SJSA1 (cell line): ENCODE data around the gene GNAQ. TPM values are rescaled to one million over a fixed set of nuclear protein-coding genes. Genes with fewer than 3 reads are reported as not detected.
"Not testable (repeated sequence)": the region's sequence is repeated elsewhere in the genome, so short reads cannot be mapped to it uniquely, and the experiment has no call there.

Source experiments
- DNase-seq, 2 experiments: peaks; one replicate each; pipeline ENCODE4 v3.0.0-alpha.2; 2015 to 2020; ENCODE audit warnings: low spot score in 2 of 2, low read depth in 1 of 2
- H3K27ac ChIP-seq: fragments of 250-450 bp; sonication (Bioruptor Pico); 2 replicates; pipeline ENCODE4 v1.5.1; 2020; ENCODE audit warnings: mild to moderate bottlenecking, moderate library complexity
- H3K27me3 ChIP-seq: fragments of 250-450 bp; sonication (Bioruptor Pico); replicated peaks from 2 replicates; pipeline ENCODE4 v1.5.1; 2020; ENCODE audit warnings: mild to moderate bottlenecking, moderate library complexity
- H3K36me3 ChIP-seq: fragments of 250-450 bp; sonication (Bioruptor Pico); 2 replicates; pipeline ENCODE4 v1.5.1; 2020; ENCODE audit warnings: mild to moderate bottlenecking
- H3K4me1 ChIP-seq: fragments of 250-450 bp; sonication (Bioruptor Pico); replicated peaks from 2 replicates; pipeline ENCODE4 v1.6.1; 2021; ENCODE audit warnings: mild to moderate bottlenecking
- H3K4me3 ChIP-seq: fragments of 250-450 bp; sonication (Bioruptor Pico); 2 replicates; pipeline ENCODE4 v1.5.1; 2020; ENCODE audit warnings: mild to moderate bottlenecking
- H3K9me3 ChIP-seq: fragments of 250-450 bp; sonication (Bioruptor Pico); replicated peaks from 2 replicates; pipeline ENCODE4 v1.5.1; 2020; ENCODE audit warnings: mild to moderate bottlenecking
- total RNA-seq: library from RNA; depleted of rRNA; stranded (reverse); fragments of >200 nt; shearing (Covaris generic); gene quantifications from 2 replicates; pipeline ENCODE4 v1.2.3, GENCODE V29; 2014

GNAQ gene
- total RNA-seq, 1 experiment from 2014 or later: 46.2 TPM

DNA sequence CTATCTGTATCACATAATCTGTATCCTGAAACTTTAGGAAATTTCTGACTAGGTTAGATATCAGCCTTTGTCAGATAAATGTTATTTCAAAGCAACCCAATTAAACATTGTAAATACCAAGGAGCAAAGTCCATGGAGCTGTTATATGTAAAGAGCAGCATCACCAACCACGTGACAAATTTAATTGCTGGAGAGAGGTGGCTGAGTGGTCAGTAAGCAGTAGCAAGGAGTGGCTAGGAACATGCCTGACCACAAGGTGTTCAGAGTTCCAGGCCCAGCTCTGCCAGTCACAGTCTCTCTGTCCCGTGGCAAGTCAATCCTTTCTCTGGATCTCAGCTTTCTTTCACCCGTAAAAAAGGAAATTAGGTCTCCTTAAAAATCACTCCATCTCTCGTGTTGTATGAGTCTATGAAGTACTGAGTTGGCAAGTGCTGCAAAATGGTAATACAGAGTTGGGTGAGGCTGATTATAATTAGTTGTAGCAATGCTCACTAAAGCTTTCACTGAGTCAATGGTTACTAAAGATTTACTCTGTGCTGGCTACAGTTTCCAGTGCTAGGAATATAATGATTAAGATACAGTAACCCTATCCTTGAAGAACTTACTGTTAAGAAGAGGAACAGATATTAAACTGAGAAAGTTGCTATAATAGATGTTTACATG is 166.1 kb downstream of the GNAQ start:
- no peak for DNase-seq
- Histone ChIP-seq H3K27ac (no peak overlapping the region), H3K4me1 (no peaks in the 10 kb centered on the region), H3K4me3 (no peak overlapping the region), H3K27me3 (no peaks in the 10 kb centered on the region), H3K9me3 (no peaks in the 10 kb centered on the region), H3K36me3 (no peaks in the 10 kb centered on the region)

DNA sequence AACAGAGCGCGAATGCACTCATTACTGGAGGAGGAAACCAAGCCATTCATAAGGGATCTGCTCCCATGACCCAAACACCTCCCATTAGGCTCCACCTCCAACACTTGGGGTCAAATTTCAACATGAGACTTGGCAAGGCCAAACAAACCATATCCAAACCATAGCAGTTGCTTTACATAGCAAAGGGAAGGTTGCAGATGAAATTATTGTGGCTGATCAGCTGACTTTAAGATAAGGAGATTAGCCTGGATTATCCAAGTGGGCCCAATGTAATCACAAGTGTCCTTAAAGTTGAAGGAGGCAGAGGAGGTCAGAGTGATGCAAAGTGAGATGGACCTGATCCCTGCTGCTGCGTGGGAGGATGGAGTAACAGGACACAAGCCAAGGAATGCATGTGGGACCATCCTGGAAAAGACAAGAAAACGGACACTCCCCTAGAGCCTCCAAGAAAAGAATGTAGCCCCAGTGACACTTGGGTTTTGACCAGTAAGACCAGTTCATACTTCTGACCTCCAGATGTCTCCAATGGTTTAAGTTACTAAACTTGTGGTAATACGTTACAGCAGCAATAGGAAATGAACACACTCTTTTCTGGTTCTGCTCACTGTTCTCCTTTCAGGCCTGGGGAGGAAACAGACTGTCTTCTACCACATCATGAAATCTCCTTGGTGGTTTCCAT is 167.3 kb downstream of the GNAQ start:
- no peak overlapping the region for H3K4me3 ChIP-seq
- DNase-seq: no peak
- no peaks in the 10 kb centered on the region for H3K9me3 ChIP-seq
- no peaks in the 10 kb centered on the region for H3K27me3 ChIP-seq
- no peaks in the 10 kb centered on the region for H3K4me1 ChIP-seq
- H3K27ac ChIP-seq: no peak overlapping the region
- H3K36me3 ChIP-seq: no peaks in the 10 kb centered on the region

- DNase-seq, H3K9me3 ChIP-seq, H3K4me1 ChIP-seq, H3K27me3 ChIP-seq, H3K36me3 ChIP-seq, H3K27ac ChIP-seq, H3K4me3 ChIP-seq: not testable (repeated sequence)
Measured at GRCh38 chr9:77863638-77864037, 168.0 kb downstream of the GNAQ start.

DNA sequence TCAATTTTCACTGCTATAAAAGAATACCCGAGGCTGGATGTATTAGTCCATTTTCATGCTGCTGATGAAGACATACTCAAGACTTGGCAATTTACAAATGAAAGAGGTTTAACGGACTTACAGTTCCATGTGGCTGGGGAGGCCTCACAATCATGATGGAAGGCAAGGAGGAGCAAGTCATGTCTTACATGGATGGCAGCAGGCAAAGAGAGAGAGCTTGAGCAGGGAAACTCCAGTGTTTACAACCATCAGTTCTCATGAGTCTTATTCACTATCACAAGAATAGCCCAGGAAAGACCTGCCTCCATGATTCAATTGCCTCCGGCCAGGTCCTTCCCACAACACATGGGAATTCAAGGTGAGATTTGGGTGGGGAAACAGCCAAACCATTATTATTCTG is 170.7 kb downstream of the GNAQ start:
- H3K4me3 ChIP-seq, DNase-seq, H3K9me3 ChIP-seq, H3K36me3 ChIP-seq, H3K27me3 ChIP-seq, H3K27ac ChIP-seq: not testable (repeated sequence)
- H3K4me1 ChIP-seq: peaks cover 12% of the 10 kb centered on the region

- no peaks in the 10 kb centered on the region for H3K9me3 ChIP-seq
- H3K4me3 ChIP-seq: no peak overlapping the region
- H3K4me1 ChIP-seq: peaks cover 19% of the 10 kb centered on the region
- no peaks in the 10 kb centered on the region for H3K27me3 ChIP-seq
- no peaks in the 10 kb centered on the region for H3K36me3 ChIP-seq
- DNase-seq: no peak
- H3K27ac ChIP-seq: no peak overlapping the region
Measured at GRCh38 chr9:77857513-77858259, 173.9 kb downstream of the GNAQ start.

DNA sequence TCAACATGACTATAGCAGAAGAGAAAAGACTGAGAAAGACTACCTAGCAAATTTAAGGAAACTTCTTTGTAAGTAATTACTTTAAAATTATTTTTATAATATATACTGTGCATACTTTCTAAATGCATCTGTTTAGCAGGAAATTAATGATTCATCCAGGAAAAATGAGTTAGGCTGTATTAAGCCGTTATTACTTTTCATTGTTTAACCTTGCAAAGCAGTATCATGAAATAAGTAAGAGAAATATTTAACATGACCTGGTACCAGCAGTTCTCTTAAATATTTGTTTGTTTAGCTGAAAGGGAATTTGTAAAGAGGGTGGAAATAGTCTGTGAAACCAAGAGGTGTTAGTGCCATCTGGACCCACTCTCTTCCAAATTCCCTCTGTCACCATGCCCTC is 175.0 kb downstream of the GNAQ start:
- Histone ChIP-seq H3K9me3 (no peaks in the 10 kb centered on the region), H3K4me1 (peaks cover 19% of the 10 kb centered on the region), H3K27ac (no peak overlapping the region), H3K4me3 (no peak overlapping the region), H3K27me3 (no peaks in the 10 kb centered on the region), H3K36me3 (no peaks in the 10 kb centered on the region)
- no peak for DNase-seq

GRCh38 chr9:77854916-77855311 is 176.7 kb downstream of the GNAQ start:
- no peak for DNase-seq
- Histone ChIP-seq H3K4me3 (no peak overlapping the region), H3K36me3 (no peaks in the 10 kb centered on the region)

DNA sequence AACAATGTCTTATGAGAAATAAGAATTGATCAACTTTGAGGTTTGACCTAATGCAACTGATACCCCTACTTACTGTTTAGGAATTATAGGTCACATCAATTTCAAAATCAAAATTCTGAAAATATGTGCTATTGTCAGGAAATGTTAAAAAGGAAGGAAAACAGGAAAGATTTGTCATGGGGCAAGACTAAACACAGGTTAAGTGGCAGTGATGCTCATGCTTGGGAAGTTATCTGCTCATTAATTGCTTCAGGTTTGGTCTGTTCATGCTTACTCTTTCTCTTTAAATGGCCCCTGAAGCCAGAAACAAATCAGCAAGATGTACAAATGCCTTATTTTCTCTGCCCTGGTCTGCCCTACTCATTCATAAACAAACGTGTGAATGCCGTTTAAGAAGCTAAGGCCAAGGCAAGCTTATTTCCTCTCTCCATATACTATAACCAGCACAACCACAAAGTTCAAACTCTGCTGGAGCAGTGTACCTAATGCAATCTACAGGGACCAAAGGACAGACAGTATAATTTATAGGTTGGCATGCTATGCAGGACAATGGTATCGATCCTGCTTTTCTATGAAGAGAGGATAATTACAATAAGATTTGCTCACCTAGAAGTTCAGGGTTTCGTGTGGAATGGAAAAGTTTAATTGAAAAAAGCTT is 177.2 kb downstream of the GNAQ start:
- DNase-seq: no peak

More at GRCh38 chr9:77854916-77855311, 176.7 kb downstream of the GNAQ start:
- no peaks in the 10 kb centered on the region for H3K27me3 ChIP-seq
- no peaks in the 10 kb centered on the region for H3K9me3 ChIP-seq
- no peak overlapping the region for H3K27ac ChIP-seq
- H3K4me1 ChIP-seq: peaks cover 19% of the 10 kb centered on the region

DNA sequence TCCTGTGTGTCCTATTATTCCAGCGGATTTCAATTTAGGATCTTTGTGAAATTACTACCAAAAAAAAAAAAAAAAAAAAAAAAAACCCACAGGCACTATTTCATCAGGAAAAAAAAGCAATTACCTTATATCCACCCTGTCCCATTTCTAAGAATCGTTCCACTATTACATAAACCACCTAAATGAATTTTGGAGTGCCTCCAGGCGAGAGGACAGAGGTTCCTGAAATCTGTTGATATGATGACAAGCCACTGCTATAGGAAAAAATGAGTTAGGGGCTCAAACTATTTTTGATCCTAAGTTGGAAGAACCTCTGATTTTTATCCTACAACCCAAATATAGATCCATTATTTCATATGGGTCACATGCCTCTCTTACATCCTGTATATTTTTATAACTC is 177.9 kb downstream of the GNAQ start:
- H3K4me1 ChIP-seq: peaks cover 24% of the 10 kb centered on the region
- no peaks in the 10 kb centered on the region for H3K36me3 ChIP-seq
- H3K27ac ChIP-seq: no peak overlapping the region
- DNase-seq: no peak
- H3K27me3 ChIP-seq: no peaks in the 10 kb centered on the region
- H3K4me3 ChIP-seq: no peak overlapping the region
- no peaks in the 10 kb centered on the region for H3K9me3 ChIP-seq

More for the DNA sequence above, 177.2 kb downstream of the GNAQ start:
- Histone ChIP-seq H3K4me1 (peaks cover 19% of the 10 kb centered on the region), H3K4me3 (no peak overlapping the region), H3K36me3 (no peaks in the 10 kb centered on the region), H3K27ac (no peak overlapping the region), H3K27me3 (no peaks in the 10 kb centered on the region), H3K9me3 (no peaks in the 10 kb centered on the region)

DNA sequence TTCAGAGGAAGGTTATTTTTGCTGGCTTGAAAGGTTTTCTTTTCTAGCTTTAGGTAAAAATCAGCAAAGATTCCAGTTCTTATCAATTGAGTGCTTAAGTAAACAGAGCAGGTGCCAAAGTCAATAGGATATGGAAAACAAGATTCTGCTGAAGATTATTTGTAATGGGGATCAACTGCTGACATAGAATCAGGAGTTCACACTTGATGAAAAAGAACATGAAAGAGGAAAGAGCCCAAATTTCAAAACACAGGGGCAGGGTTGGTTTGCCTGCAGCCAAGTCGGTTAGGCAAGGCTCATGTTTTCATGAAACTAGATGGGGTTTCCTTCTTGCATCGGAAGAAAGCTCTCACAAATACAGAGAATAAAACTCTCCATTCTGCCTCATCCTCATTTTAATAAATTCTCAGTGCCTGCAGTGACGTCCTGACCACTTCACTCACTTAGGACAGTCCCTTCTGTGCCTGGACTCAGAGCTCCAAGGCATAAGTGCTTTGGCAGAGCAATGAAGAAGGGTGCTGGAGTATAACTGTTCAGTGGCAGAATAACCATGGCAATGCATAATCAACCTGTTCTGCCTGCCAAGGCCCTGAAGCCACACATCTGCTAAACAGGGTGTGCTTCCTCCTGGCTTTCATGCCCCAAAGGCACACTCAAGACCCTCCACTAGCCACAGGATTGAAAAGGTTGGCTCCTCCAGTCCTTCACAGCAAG is 179.6 kb downstream of the GNAQ start:
- H3K9me3 ChIP-seq: no peaks in the 10 kb centered on the region
- no peak overlapping the region for H3K27ac ChIP-seq
- H3K4me3 ChIP-seq: no peak overlapping the region
- peaks cover 32% of the 10 kb centered on the region for H3K4me1 ChIP-seq
- H3K36me3 ChIP-seq: no peaks in the 10 kb centered on the region
- DNase-seq: no peak
- H3K27me3 ChIP-seq: no peaks in the 10 kb centered on the region

DNA sequence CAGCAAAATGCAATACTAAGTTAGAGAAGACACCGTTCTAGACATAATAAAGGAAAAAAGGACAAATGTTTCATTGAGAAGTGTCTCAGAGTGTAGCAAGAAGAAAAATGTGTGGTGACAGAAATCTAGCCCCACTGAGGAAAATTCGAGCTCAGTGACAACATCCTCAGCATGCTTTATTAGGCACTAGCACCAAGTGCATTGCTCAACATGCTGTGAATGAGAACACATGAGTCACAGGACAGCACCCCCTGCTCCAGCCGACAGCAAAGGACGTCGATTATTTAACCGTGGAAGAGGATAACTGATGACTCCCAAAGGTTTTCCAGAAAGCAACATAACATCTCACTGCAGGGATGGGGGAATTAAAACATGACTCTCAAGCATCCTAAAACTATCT is 182.7 kb downstream of the GNAQ start:
- no peaks in the 10 kb centered on the region for H3K27me3 ChIP-seq
- no peak for DNase-seq
- H3K4me3 ChIP-seq: no peak overlapping the region
- no peaks in the 10 kb centered on the region for H3K36me3 ChIP-seq
- peaks cover 27% of the 10 kb centered on the region for H3K4me1 ChIP-seq
- no peaks in the 10 kb centered on the region for H3K9me3 ChIP-seq
- H3K27ac ChIP-seq: no peak overlapping the region

- Histone ChIP-seq H3K27me3 (no peaks in the 10 kb centered on the region), H3K4me1 (peaks cover 27% of the 10 kb centered on the region), H3K36me3 (no peaks in the 10 kb centered on the region), H3K27ac (no peak overlapping the region), H3K4me3 (no peak overlapping the region), H3K9me3 (no peaks in the 10 kb centered on the region)
- DNase-seq: no peak
Measured at GRCh38 chr9:77848404-77848803, 183.2 kb downstream of the GNAQ start.

DNA sequence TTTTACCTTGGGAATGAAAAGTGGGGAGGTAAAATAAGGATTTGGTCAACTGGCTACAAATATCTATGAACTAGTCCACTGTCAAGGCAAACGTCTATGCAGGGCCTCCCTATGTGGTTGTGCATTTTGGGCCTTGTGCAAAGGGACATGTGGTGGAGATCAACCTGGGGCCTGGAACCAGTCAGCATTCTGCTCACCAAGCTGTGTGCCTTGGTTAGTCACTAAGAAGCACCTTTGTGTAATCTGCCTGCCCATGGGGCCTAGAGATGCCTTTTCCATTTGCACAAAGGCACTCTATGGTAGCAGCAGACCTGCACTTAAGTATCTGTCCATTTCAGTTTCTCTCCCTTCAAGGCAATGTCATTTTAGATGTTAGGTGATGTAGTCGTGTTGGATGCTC is 184.0 kb downstream of the GNAQ start:
- Histone ChIP-seq H3K9me3 (no peaks in the 10 kb centered on the region), H3K36me3 (no peaks in the 10 kb centered on the region), H3K27me3 (no peaks in the 10 kb centered on the region), H3K27ac (no peak overlapping the region), H3K4me1 (peaks cover 27% of the 10 kb centered on the region), H3K4me3 (no peak overlapping the region)
- DNase-seq: no peak
